ENCODE results near the gene KRT79. TPM values are rescaled to one million over a fixed set of nuclear protein-coding genes. Genes with fewer than 3 reads are reported as not detected.

KRT79 gene
- total RNA-seq, 6 experiments from 2014 or later, result not detected

- 16% methylated on average over 2 of the region's 2 CpGs for WGBS (ENCODE audit: insufficient coverage, low coverage, low lambda C conversion rate, missing lambda C conversion rate)
- no peak for ATAC-seq
- TF ChIP-seq POLR2A (IDR thresholded peaks at IDR 0.05), result no peak
- no peak for TF ChIP-seq CTCF (IDR thresholded peaks at IDR 0.05)
- Histone ChIP-seq H3K4me3 (no peak overlapping the region), H3K36me3 (no peaks in the 10 kb centered on the region), H3K27me3 (no peaks in the 10 kb centered on the region), H3K9me3 (no peaks in the 10 kb centered on the region), H3K4me1 (no peaks in the 10 kb centered on the region), H3K27ac (no peak overlapping the region)
- DNase-seq, result no peak
- intact Hi-C loops (cut with DNase I), result no loop called here
These were observed 5.5 kb downstream of the KRT79 start for GRCh38 chr12:52828591-52829021.

- intact Hi-C loops (cut with DNase I), result no loop called here
- TF ChIP-seq CTCF (IDR thresholded peaks at IDR 0.05) (no peak), POLR2A (IDR thresholded peaks at IDR 0.05) (no peak)
- Histone ChIP-seq H3K4me3 (no peak overlapping the region), H3K4me1 (no peaks in the 10 kb centered on the region), H3K27me3 (no peaks in the 10 kb centered on the region), H3K27ac (no peak overlapping the region), H3K9me3 (no peaks in the 10 kb centered on the region), H3K36me3 (no peaks in the 10 kb centered on the region)
- DNase-seq (no peak), ATAC-seq (no peak)
These were observed 6.0 kb downstream of the KRT79 start for GRCh38 chr12:52828156-52828555.

- 73% methylated on average over 4 of the region's 6 CpGs for WGBS (ENCODE audit: insufficient coverage, low coverage, low lambda C conversion rate, missing lambda C conversion rate)
- TF ChIP-seq POLR2A (IDR thresholded peaks at IDR 0.05) (no peak), CTCF (IDR thresholded peaks at IDR 0.05) (no peak)
- Histone ChIP-seq H3K9me3 (no peaks in the 10 kb centered on the region), H3K27me3 (no peaks in the 10 kb centered on the region), H3K4me1 (no peaks in the 10 kb centered on the region), H3K27ac (no peak overlapping the region), H3K36me3 (no peaks in the 10 kb centered on the region), H3K4me3 (no peak overlapping the region)
- intact Hi-C loops (cut with DNase I), result no loop called here
- ATAC-seq (no peak), DNase-seq (no peak)
These were observed 6.5 kb downstream of the KRT79 start for GRCh38 chr12:52827499-52828090.

- Histone ChIP-seq H3K9me3 (no peaks in the 10 kb centered on the region), H3K4me3 (no peak overlapping the region), H3K36me3 (no peaks in the 10 kb centered on the region), H3K27me3 (no peaks in the 10 kb centered on the region), H3K27ac (no peak overlapping the region), H3K4me1 (no peaks in the 10 kb centered on the region)
- TF ChIP-seq CTCF (IDR thresholded peaks at IDR 0.05) (no peak), POLR2A (IDR thresholded peaks at IDR 0.05) (no peak)
- WGBS (ENCODE audit: insufficient coverage, low coverage, low lambda C conversion rate, missing lambda C conversion rate), result 69% methylated on average over 2 of the region's 11 CpGs
- DNase-seq (no peak), ATAC-seq (no peak)
- intact Hi-C loops (cut with DNase I), result no loop called here
These were observed 7.3 kb downstream of the KRT79 start for GRCh38 chr12:52826611-52827498.
